Neural cell (in vitro differentiated cells): ENCODE results near the gene UCK2. TPM values are rescaled to one million over a fixed set of nuclear protein-coding genes. Genes with fewer than 3 reads are reported as not detected.

Experiments used
- H2AFZ ChIP-seq: fragments of 200-600, 300-800 bp; sonication (generic), shearing (Covaris generic); 2 replicates; pipeline ENCODE4 v1.6.0; 2014; ENCODE audit warnings: low read depth, mild to moderate bottlenecking, antibody characterized with exemption, low read length, moderate library complexity
- H3F3A ChIP-seq: fragments of 200-600 bp; shearing (Covaris generic); 2 replicates; pipeline ENCODE4 v1.6.1; 2016; ENCODE audit warnings: mild to moderate bottlenecking, moderate library complexity, mixed read lengths, antibody characterized with exemption, low read length; ENCODE audit not compliant: insufficient read depth, poor library complexity, severe bottlenecking
- H3K27ac ChIP-seq: fragments of 200-600, 300-800 bp; sonication (generic), shearing (Covaris generic); 2 replicates; pipeline ENCODE4 v1.5.1; 2014; ENCODE audit warnings: mild to moderate bottlenecking, low read length, moderate library complexity
- H3K27me3 ChIP-seq: fragments of 300-800, 200-600 bp; sonication (generic), shearing (Covaris generic); 2 replicates; pipeline ENCODE4 v1.6.0; 2014; ENCODE audit warnings: mild to moderate bottlenecking, low read depth, low read length, moderate library complexity; ENCODE audit not compliant: insufficient read depth
- H3K36me3 ChIP-seq: fragments of 300-800, 200-600 bp; sonication (generic), shearing (Covaris generic); 2 replicates; pipeline ENCODE4 v1.5.1; 2014; ENCODE audit warnings: mild to moderate bottlenecking, antibody characterized with exemption, low read length, moderate library complexity; ENCODE audit not compliant: insufficient read depth
- H3K4me2 ChIP-seq: fragments of 300-800, 200-600 bp; sonication (generic), shearing (Covaris generic); 2 replicates; pipeline ENCODE4 v1.6.0; 2014; ENCODE audit warnings: mild to moderate bottlenecking, low read length
- H3K4me3 ChIP-seq: fragments of 300-800, 200-600 bp; sonication (generic), shearing (Covaris generic); 2 replicates; pipeline ENCODE4 v1.5.1; 2014; ENCODE audit warnings: mild to moderate bottlenecking, low read length, moderate library complexity
- H3K79me2 ChIP-seq: fragments of 200-600 bp; shearing (Covaris generic); replicated peaks from 2 replicates; pipeline ENCODE4 v1.6.0; 2014; ENCODE audit warnings: mild to moderate bottlenecking, low read length, moderate library complexity; ENCODE audit not compliant: insufficient read depth
- H3K9ac ChIP-seq: fragments of 300-800, 200-600 bp; sonication (generic), shearing (Covaris generic); 2 replicates; pipeline ENCODE4 v1.6.1; 2016; ENCODE audit warnings: mild to moderate bottlenecking, low read length, mixed read lengths
- H3K9me2 ChIP-seq: fragments of 200-600 bp; shearing (Covaris generic); 2 replicates; pipeline ENCODE4 v1.6.1; 2016; ENCODE audit warnings: mild to moderate bottlenecking, low read length, mixed read lengths; ENCODE audit not compliant: insufficient read depth
- H3K9me3 ChIP-seq: fragments of 200-600, 300-800 bp; sonication (generic), shearing (Covaris generic); 2 replicates; pipeline ENCODE4 v1.6.1; 2016; ENCODE audit warnings: mild to moderate bottlenecking, mixed run types, low read length, moderate library complexity, mixed read lengths
- H4K20me1 ChIP-seq: fragments of 200-600 bp; shearing (Covaris generic); 2 replicates; pipeline ENCODE4 v1.6.1; 2016; ENCODE audit warnings: mild to moderate bottlenecking, mixed run types; ENCODE audit not compliant: insufficient read depth
- EP300 ChIP-seq: fragments of 450-650 bp; conservative IDR thresholded peaks from 2 replicates; pipeline ENCODE4 v1.6.1; 2014; ENCODE audit warnings: antibody characterized with exemption, mild to moderate bottlenecking, moderate library complexity; ENCODE audit not compliant: poor library complexity, severe bottlenecking
- EZH2 ChIP-seq: fragments of 200-600, 300-800 bp; shearing (Covaris generic), sonication (generic); IDR thresholded peaks from 2 replicates; pipeline ENCODE4 v1.6.1; 2014; ENCODE audit warnings: antibody characterized with exemption, low read length, borderline replicate concordance, mild to moderate bottlenecking; ENCODE audit not compliant: insufficient read depth, poor library complexity, severe bottlenecking
- MXI1 ChIP-seq: fragments of 450-650 bp; conservative IDR thresholded peaks from 2 replicates; pipeline ENCODE4 v1.6.1; 2014; ENCODE audit warnings: antibody characterized with exemption, mild to moderate bottlenecking; ENCODE audit not compliant: poor library complexity, severe bottlenecking
- POLR2AphosphoS5 ChIP-seq: IDR thresholded peaks from 2 replicates; pipeline ENCODE4 v1.6.1; 2012
- RAD21 ChIP-seq: fragments of 450-650 bp; conservative IDR thresholded peaks from 2 replicates; pipeline ENCODE4 v1.6.1; 2014; ENCODE audit warnings: antibody characterized with exemption, mild to moderate bottlenecking, moderate library complexity
- SMC3 ChIP-seq: fragments of 450-650 bp; conservative IDR thresholded peaks from 2 replicates; pipeline ENCODE4 v1.6.1; 2014; ENCODE audit warnings: antibody characterized with exemption, mild to moderate bottlenecking, moderate library complexity; ENCODE audit not compliant: poor library complexity
- TAF1 ChIP-seq: IDR thresholded peaks from 2 replicates; pipeline ENCODE4 v1.6.1; 2012; ENCODE audit warnings: low read depth
- polyA plus RNA-seq: library from polyadenylated mRNA; depleted of rRNA; stranded (reverse); fragments of >200 nt; gene quantifications from 2 replicates; pipeline ENCODE4 v1.2.3, GENCODE V29; 2014
- TF ChIP-seq, protein P1 (sequence below): IDR thresholded peaks from 2 replicates; pipeline ENCODE4 v1.6.1; 2012; ENCODE audit warnings: borderline replicate concordance
- TF ChIP-seq, protein P2 (sequence below): fragments of 450-650 bp; IDR thresholded peaks from 2 replicates; pipeline ENCODE4 v1.5.1; 2014; ENCODE audit warnings: antibody characterized with exemption, mild to moderate bottlenecking, moderate library complexity; ENCODE audit not compliant: poor library complexity, severe bottlenecking

Gene UCK2
- polyA plus RNA-seq, 1 donor from 2014 or later, result 36.0 TPM

DNA sequence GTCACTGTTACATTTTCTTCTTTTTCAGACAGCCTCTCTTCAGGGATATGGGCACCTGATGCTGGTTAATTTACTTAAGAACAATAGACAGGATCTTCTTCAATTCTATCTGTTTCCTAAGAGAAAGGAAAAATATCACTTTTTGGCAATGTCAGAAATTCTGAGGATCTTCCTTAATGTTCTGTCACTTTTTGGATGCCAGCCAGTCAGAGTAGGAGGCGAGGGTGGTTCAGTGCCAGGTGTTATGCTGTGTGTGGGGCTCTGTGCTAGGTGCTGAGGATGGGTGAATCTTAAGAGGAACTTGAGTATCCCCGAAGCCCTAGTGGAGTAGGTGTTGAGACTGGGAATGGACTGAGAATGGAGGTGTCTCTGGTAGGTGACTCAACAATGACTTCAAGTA is 133.5 kb downstream of the UCK2 start:
- Histone ChIP-seq H3K27ac (no peak overlapping the region), H3K36me3 (no peaks in the 10 kb centered on the region)

More for the DNA sequence above, 133.5 kb downstream of the UCK2 start:
- no peaks in the 10 kb centered on the region for H3F3A ChIP-seq
- no peak overlapping the region for H3K4me3 ChIP-seq
- H3K4me2 ChIP-seq, result no peak overlapping the region
- no peak for TF ChIP-seq TAF1
- TF ChIP-seq RAD21, result no peak
- TF ChIP-seq MXI1, result no peak
- TF ChIP-seq, protein P1, sequence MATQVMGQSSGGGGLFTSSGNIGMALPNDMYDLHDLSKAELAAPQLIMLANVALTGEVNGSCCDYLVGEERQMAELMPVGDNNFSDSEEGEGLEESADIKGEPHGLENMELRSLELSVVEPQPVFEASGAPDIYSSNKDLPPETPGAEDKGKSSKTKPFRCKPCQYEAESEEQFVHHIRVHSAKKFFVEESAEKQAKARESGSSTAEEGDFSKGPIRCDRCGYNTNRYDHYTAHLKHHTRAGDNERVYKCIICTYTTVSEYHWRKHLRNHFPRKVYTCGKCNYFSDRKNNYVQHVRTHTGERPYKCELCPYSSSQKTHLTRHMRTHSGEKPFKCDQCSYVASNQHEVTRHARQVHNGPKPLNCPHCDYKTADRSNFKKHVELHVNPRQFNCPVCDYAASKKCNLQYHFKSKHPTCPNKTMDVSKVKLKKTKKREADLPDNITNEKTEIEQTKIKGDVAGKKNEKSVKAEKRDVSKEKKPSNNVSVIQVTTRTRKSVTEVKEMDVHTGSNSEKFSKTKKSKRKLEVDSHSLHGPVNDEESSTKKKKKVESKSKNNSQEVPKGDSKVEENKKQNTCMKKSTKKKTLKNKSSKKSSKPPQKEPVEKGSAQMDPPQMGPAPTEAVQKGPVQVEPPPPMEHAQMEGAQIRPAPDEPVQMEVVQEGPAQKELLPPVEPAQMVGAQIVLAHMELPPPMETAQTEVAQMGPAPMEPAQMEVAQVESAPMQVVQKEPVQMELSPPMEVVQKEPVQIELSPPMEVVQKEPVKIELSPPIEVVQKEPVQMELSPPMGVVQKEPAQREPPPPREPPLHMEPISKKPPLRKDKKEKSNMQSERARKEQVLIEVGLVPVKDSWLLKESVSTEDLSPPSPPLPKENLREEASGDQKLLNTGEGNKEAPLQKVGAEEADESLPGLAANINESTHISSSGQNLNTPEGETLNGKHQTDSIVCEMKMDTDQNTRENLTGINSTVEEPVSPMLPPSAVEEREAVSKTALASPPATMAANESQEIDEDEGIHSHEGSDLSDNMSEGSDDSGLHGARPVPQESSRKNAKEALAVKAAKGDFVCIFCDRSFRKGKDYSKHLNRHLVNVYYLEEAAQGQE, result no peak
- TF ChIP-seq EP300, result no peak
- TF ChIP-seq SMC3, result no peak
- TF ChIP-seq, protein P2, sequence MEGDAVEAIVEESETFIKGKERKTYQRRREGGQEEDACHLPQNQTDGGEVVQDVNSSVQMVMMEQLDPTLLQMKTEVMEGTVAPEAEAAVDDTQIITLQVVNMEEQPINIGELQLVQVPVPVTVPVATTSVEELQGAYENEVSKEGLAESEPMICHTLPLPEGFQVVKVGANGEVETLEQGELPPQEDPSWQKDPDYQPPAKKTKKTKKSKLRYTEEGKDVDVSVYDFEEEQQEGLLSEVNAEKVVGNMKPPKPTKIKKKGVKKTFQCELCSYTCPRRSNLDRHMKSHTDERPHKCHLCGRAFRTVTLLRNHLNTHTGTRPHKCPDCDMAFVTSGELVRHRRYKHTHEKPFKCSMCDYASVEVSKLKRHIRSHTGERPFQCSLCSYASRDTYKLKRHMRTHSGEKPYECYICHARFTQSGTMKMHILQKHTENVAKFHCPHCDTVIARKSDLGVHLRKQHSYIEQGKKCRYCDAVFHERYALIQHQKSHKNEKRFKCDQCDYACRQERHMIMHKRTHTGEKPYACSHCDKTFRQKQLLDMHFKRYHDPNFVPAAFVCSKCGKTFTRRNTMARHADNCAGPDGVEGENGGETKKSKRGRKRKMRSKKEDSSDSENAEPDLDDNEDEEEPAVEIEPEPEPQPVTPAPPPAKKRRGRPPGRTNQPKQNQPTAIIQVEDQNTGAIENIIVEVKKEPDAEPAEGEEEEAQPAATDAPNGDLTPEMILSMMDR, result no peak
- no peak for TF ChIP-seq EZH2
- TF ChIP-seq POLR2AphosphoS5, result no peak
- no peak overlapping the region for H2AFZ ChIP-seq
- H3K9me2 ChIP-seq, result no peaks in the 10 kb centered on the region
- no peaks in the 10 kb centered on the region for H3K79me2 ChIP-seq
- no peaks in the 10 kb centered on the region for H4K20me1 ChIP-seq
- H3K9ac ChIP-seq, result no peak overlapping the region
- H3K27me3 ChIP-seq, result no peaks in the 10 kb centered on the region
- no peaks in the 10 kb centered on the region for H3K9me3 ChIP-seq

Other genes starting within 250 kb of the UCK2 start
- 213 and 219 TPM in 2 replicates for gene MGST3, start 196.4 kb upstream of the UCK2 start, polyA plus RNA-seq
- gene ALDH9A1, start 129.1 kb upstream of the UCK2 start, polyA plus RNA-seq, result 25.5 and 26.6 TPM in 2 replicates
- 116 and 137 TPM in 2 replicates for gene TMCO1, start 58.7 kb upstream of the UCK2 start, polyA plus RNA-seq